Renal cortex interstitium (tissue), 15 donors: Measurements from ENCODE around the gene SERPINB13. TPM values are rescaled to one million over a fixed set of nuclear protein-coding genes. Genes with fewer than 3 reads are reported as not detected.

ENCODE experiments used
- DNase-seq, 11 donors: peaks; one replicate each; pipeline ENCODE4 v3.0.0-alpha.2; 2013; ENCODE audit warnings: low read depth in 9 of 11, low spot score in 4 of 11; ENCODE audit errors: extremely low read depth in 1 of 11
- long read RNA-seq, 16 experiments: transcript quantifications; one replicate each; lab custom pipeline, GENCODE V29; 2026
- polyA plus RNA-seq, 3 donors: library from polyadenylated mRNA; unstranded; fragments of 120-200 nt; gene quantifications; one replicate each; pipeline ENCODE4 v1.2.1, GENCODE V29; 2013; ENCODE audit not compliant: insufficient read length in 3 of 3

Gene SERPINB13, protein sequence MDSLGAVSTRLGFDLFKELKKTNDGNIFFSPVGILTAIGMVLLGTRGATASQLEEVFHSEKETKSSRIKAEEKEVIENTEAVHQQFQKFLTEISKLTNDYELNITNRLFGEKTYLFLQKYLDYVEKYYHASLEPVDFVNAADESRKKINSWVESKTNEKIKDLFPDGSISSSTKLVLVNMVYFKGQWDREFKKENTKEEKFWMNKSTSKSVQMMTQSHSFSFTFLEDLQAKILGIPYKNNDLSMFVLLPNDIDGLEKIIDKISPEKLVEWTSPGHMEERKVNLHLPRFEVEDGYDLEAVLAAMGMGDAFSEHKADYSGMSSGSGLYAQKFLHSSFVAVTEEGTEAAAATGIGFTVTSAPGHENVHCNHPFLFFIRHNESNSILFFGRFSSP
- polyA plus RNA-seq, result not detected
- long read RNA-seq, donor 1, result 0 reads
- long read RNA-seq, donor 2, result 0 reads
- long read RNA-seq, donor 3, result 0 reads
- long read RNA-seq, donor 4, result 0 reads
- long read RNA-seq, donor 5, result 0 reads
- long read RNA-seq, donor 6, result 0 reads
- long read RNA-seq, donor 7, result 0 reads
- long read RNA-seq, donor 8, result 0 reads
- long read RNA-seq, donor 9, result 0 reads
- long read RNA-seq, donor 10, result 0 reads
- long read RNA-seq, donor 11, result 0 reads
- long read RNA-seq, donor 12, result 0 reads
- long read RNA-seq, donor 13, result 0 reads
- long read RNA-seq, donor 14, result 0 reads
- long read RNA-seq, donor 15, result 0 reads
- long read RNA-seq, donor 16, result 0 reads

DNA sequence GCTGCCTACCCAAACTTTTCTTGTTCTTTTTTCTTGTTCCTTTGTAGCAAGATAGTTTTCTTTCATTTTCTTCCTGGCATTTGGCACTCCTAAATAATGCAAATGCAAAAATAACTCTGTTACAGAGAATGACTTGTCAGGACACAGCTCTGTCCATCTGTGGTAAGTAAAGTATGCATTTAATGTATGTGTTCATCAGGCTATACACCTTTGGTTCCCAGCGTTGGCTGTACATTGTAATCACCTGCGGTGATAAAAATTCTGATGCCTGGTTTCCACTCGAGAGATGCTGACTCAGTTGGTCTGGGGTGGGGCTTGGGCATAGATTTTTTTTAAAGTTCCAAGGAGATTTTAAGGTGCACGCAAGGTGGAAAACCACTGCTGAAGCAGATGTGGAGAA lies at the start of gene SERPINB13:
Gene SERPINB13 (plus strand): TSS at position 378 of the 400 bp plus-strand sequence. CDS start 1,325 bp downstream, outside the sequence.
- no peak for DNase-seq

DNA sequence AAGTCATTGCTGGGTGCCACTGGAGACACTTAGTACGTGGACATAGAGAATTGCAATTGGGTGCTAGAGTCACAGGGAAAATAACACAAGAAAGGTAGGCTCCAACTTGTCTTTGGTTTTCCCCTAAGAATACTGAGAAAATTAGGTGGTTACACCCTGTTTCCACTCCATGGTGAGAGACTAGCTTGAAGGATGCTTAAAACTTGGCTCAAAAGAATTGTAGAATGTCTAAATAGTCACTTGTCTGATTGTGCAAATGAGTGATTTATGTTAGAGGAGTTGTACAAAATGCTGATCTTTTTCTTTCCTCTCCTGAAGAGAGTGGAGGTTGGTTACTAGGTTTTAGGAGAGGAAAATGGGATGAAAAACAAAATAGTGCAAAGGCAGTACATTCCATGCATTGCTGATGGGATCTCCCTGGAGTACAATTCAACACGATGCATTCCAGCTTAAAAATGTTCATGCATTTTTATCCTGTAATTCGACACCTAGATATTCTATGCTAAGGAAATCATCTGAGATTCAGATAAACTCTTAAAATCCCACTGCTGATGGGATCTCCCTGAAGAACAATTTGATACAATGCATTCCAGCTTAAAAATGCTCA lies 47.1 kb upstream of the SERPINB13 start:
- DNase-seq, result peak in 2 of 11 donors; percentile 20 to 31

DNA sequence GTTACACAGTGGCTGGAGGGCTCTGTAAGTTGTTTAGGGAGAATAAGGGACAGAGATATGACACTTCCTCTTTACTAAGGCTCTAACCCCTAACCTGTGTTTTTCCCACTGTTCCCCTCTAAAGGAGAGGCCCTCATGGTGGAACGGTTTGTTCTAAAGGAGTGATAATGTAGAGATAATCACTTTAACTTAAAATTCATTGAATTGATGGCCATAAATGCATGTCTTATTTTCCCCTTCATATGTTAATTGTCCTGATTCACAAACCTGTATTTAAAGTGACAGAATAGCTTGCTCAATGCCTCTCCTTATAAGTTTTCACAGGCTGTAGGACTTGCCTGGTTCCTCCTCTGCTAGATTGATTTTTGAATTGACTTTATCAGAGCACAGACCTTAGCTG lies 45.1 kb upstream of the SERPINB13 start, which contains the start of gene SERPINB12:
Gene SERPINB12 (plus strand): TSS at position 301 of the 400 bp plus-strand sequence. CDS start 13,791 bp downstream, outside the sequence.
- DNase-seq, result no peak

GRCh38 chr18:63544017-63544416 lies 43.1 kb upstream of the SERPINB13 start:
- no peak for DNase-seq

GRCh38 chr18:63545000-63545399 lies 42.1 kb upstream of the SERPINB13 start:
- no peak for DNase-seq

DNA sequence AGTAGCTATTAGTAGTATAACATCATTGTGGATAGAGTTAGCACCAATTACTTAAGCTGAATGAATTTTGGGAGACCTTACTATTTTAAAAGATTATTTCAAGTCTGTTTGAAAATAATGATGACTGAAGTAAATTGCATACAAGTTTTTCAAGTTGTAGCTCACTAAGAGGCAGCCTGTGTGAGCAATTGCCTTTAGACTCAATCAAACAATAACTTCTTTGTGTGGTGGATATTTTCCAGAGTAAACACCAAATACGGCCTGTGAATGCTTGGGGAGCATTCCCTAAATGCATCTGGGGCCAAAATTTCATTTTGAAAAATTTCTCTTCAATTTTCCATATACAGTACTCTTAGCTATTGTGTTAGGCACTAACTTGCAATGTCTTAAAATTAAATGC lies 37.1 kb upstream of the SERPINB13 start:
- DNase-seq, result no peak

DNA sequence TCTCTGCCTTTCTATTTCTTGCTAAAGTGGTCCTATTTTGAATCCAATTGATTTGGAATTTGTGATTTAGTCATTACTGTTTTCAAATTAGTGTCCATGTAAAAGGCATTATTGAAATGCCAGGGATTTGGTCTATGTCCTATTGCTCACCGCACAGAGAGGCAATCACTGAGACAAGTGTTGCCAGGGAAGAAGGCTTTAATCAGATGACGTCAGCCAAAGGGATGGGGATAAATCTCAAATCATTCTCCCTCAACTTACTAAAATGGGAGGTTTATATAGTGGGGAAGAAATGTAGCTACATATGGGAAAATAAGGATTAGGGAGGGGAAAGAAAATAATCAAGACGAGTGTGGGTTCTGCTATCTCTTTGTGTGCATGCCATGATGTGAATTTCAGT lies 35.4 kb upstream of the SERPINB13 start:
- no peak for DNase-seq

DNA sequence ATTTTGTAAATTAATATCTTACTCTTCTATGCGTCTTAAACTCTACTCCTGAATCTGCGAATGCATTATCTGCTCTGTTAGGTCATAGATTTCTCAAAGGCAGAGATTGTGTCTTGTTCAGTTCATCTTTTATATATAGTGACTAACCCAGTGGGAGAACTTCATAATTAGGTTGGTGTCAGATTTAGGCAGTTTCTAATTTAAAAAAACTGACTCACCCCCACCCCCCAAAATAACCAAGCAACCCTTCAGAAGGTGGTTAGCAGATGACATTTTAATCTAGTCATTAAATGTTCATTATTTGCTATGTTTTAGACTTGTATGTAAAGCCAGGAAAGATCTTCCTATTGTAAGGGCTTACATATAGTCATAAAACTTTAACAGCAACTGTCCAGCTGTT lies 34.6 kb upstream of the SERPINB13 start:
- DNase-seq, result no peak

DNA sequence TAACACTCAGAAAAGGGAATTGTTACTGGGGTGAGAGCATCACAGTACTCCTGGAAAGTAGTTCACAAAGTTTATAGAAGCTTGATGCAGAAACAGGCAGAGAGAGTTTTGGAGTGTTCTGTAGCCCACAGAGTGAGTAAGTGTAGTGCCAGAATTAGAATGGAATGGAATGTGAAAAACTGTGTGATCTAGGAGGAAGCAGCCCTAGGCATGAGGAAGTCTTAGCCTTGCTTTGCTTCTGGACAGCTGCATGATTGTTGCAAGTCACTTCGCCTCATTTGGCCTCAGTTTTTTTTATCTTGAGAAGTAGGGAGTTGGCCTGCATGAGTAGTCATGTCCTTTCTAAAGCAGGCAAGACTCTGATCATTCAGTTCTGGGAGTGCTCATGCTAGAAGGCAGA lies 34.1 kb upstream of the SERPINB13 start:
- no peak for DNase-seq

DNA sequence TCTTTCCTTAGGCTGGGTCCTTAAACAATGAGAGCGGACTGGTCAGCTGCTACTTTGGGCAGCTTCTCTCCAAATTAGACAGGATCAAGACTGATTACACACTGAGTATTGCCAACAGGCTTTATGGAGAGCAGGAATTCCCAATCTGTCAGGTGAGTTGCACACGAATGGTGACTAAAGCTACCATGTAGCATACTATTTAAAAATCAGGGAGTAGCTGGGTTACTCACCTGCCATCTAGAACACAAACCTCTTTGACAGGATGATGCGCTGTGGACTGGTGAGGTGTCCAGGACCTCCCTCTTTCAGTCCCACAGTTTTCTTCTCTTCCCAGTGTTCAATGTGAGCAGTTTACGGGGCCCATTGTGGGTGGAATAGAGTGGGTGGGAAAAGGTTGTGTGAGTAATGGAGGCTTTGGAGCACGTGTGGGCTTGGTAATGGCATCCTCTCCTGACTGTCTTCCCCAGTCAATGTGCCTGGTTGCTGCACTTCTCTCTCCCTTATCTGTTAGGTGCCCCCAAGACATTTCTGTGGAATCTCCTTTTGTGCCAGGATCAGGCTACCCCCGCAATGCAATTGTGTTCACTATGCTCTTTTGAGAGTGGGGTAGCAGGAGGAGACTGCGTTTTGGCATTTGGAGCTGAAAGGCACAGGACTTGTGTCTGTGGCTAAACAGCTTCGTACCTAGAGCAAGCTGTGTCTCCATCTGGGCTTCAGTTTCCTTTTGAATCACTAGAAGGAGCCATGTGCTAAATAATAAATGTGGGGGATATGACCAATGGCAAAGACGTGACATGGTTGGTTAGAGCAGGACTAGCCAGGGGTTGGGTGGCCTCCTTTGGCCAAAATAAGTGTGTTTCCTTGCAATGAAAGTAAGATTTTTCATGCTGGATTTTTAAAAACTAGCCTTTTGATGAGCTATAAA lies 27.3 kb upstream of the SERPINB13 start:
- no peak for DNase-seq

- no peak for DNase-seq
Observed at GRCh38 chr18:63562284-63562683, 24.9 kb upstream of the SERPINB13 start.

- no peak for DNase-seq
Observed at GRCh38 chr18:63564021-63564420, 23.1 kb upstream of the SERPINB13 start.

GRCh38 chr18:63564561-63564960 lies 22.6 kb upstream of the SERPINB13 start:
- no peak for DNase-seq

- no peak for DNase-seq
Observed at GRCh38 chr18:63567276-63567675, 19.9 kb upstream of the SERPINB13 start.

DNA sequence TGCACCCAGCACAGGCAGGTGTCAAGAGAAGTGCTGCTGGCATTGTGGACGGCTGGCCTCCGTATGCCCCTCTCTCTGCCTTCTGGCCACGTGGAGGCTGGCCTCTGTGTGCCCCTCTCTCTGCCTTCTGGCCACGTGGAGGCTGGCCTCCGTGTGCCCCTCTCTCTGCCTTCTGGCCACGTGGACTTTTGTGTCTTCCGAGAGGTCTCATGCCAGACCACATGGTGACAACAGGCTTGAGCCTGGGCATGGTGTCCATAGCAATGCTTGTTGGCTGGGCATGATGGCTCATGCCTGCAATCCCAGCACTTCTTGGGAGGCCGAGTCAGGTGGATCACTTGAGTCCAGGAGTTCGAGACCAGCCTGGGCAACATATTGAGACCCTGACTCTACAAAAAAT lies 19.3 kb upstream of the SERPINB13 start:
- no peak for DNase-seq

DNA sequence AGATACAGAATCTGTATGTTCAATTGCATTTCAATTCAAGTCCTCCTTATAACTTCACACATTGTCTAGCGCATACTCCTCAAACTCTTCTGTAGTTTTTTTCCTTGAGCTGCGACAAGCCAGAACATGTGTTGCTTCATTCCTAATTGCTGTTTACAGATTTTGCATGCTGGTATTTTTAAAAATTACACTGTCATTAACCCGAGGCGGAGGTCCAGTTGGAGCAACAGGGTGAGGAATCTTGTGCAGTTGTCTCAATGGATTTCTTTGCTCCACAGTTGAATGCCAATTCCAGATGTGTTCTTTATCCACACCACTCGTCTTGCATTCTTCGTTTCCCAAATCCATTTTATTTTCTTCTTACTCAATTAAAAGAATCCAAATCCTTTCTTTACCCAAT lies 16.4 kb upstream of the SERPINB13 start:
- DNase-seq, result no peak

GRCh38 chr18:63575681-63576080 lies 11.5 kb upstream of the SERPINB13 start:
- no peak for DNase-seq

- DNase-seq, result peak; percentile 2 to 49 (median 17)
Observed at GRCh38 chr18:63578357-63578958, 8.7 kb upstream of the SERPINB13 start.
